HCT116 (cell line): ENCODE measurements around the gene PRICKLE1.

Source experiments
- CTCF ChIP-seq, 3 experiments: fragments of 200-600 bp in 1 of 3; sonication (generic) in 1 of 3; IDR thresholded peaks in 2 of 3; conservative IDR thresholded peaks in 1 of 3; 2 replicates each; pipeline ENCODE4 v1.5.1; 2012 to 2017; ENCODE audit warnings: low read depth in 2 of 3, low read length in 2 of 3, antibody characterized with exemption in 1 of 3, borderline replicate concordance in 1 of 3, control low read depth in 1 of 3, mild to moderate bottlenecking in 1 of 3, mixed read lengths in 1 of 3, mixed run types in 1 of 3, moderate library complexity in 1 of 3; ENCODE audit not compliant: insufficient read depth in 1 of 3
- EZH2phosphoT487 ChIP-seq: fragments of 200-600 bp; IDR thresholded peaks from 2 replicates; pipeline ENCODE4 v1.6.1; 2018; ENCODE audit warnings: antibody characterized with exemption, borderline replicate concordance

GRCh38 chr12:42468921-42469320 lies 120.6 kb downstream of the PRICKLE1 start:
- TF ChIP-seq EZH2phosphoT487 (no peak), CTCF (IDR thresholded peaks at IDR 0.05 in 2 of 3, conservative IDR thresholded peaks at IDR 0.05 in 1 of 3; ENCODE audit: borderline replicate concordance in 1 of 3, insufficient read depth in 1 of 3, low read depth in 2 of 3, low read length in 2 of 3) (no peak)
